OCI-LY7 (cell line): Measurements from ENCODE around the gene ANKS6. TPM values are rescaled to one million over a fixed set of nuclear protein-coding genes. Genes with fewer than 3 reads are reported as not detected.

Source experiments
- BruUV-seq: library from RNA; stranded (reverse); fragments of 400-500 nt; replicated peaks from 2 replicates; lab custom pipeline; 2021; lab: Mats Ljungman, UMichigan
- CTCF ChIA-PET: fragments of 300-600 bp; sonication (Branson Sonifier 250); formaldehyde crosslinking; loops from one replicate; lab custom pipeline; 2022; ENCODE audit warnings: antibody characterized with exemption; ENCODE audit not compliant: unreplicated experiment; lab: Charles Lee
- POLR2A ChIA-PET: fragments of 300-600 bp; sonication (Branson Sonifier 250); formaldehyde crosslinking; loops from one replicate; lab custom pipeline; 2022; ENCODE audit warnings: antibody characterized with exemption; lab: Charles Lee
- DNase-seq: peaks from one replicate; pipeline ENCODE4 v3.0.0-alpha.2; 2015; ENCODE audit warnings: low spot score
- H2AFZ ChIP-seq: fragments of 200-600 bp; sonication (generic), shearing (Covaris generic); 2 replicates; pipeline ENCODE4 v1.6.1; 2014; ENCODE audit warnings: mild to moderate bottlenecking, antibody characterized with exemption, low read length, moderate library complexity
- H3K27ac ChIP-seq: fragments of 200-600 bp; sonication (generic); 2 replicates; pipeline ENCODE4 v1.5.1; 2014; ENCODE audit warnings: mixed run types, low read depth, mild to moderate bottlenecking, moderate library complexity, low read length, inconsistent platforms; ENCODE audit not compliant: poor library complexity, severe bottlenecking
- H3K36me3 ChIP-seq: fragments of 200-600 bp; sonication (generic); 2 replicates; pipeline ENCODE4 v1.6.1; 2014; ENCODE audit warnings: mild to moderate bottlenecking, antibody characterized with exemption, low read length, moderate library complexity, mixed read lengths; ENCODE audit not compliant: insufficient read depth
- H3K4me1 ChIP-seq: fragments of 200-600 bp; sonication (generic); 2 replicates; pipeline ENCODE4 v1.5.1; 2014; ENCODE audit warnings: mild to moderate bottlenecking, low read length; ENCODE audit not compliant: insufficient read depth, poor library complexity, severe bottlenecking
- H3K4me2 ChIP-seq: fragments of 200-600 bp; sonication (generic); 2 replicates; pipeline ENCODE4 v1.6.1; 2014; ENCODE audit warnings: mild to moderate bottlenecking, low read length
- H3K4me3 ChIP-seq: fragments of 200-600 bp; sonication (generic); 2 replicates; pipeline ENCODE4 v1.5.1; 2014; ENCODE audit warnings: mild to moderate bottlenecking, low read depth, low read length; ENCODE audit not compliant: poor library complexity, severe bottlenecking
- H3K79me2 ChIP-seq: fragments of 200-600 bp; sonication (generic); 2 replicates; pipeline ENCODE4 v1.6.1; 2016; ENCODE audit warnings: low read depth, mild to moderate bottlenecking, low read length, moderate library complexity, mixed read lengths; ENCODE audit not compliant: insufficient read depth
- H3K9me2 ChIP-seq: fragments of 200-600 bp; sonication (generic); 2 replicates; pipeline ENCODE4 v1.6.1; 2016; ENCODE audit warnings: mild to moderate bottlenecking, low read length, mixed read lengths; ENCODE audit not compliant: insufficient read depth
- H3K9me3 ChIP-seq: fragments of 200-600 bp; sonication (generic); 2 replicates; pipeline ENCODE4 v1.6.1; 2014; ENCODE audit warnings: mild to moderate bottlenecking, mixed run types, low read length, mixed read lengths
- H4K20me1 ChIP-seq: fragments of 200-600 bp; sonication (generic); 2 replicates; pipeline ENCODE4 v1.6.1; 2014; ENCODE audit warnings: mild to moderate bottlenecking, antibody characterized with exemption, low read length, moderate library complexity, mixed read lengths; ENCODE audit not compliant: insufficient read depth
- EZH2phosphoT487 ChIP-seq: fragments of 200-600 bp; sonication (generic); IDR thresholded peaks from 2 replicates; pipeline ENCODE4 v1.6.1; 2018; ENCODE audit warnings: low read depth, borderline replicate concordance, mild to moderate bottlenecking, mixed run types, antibody characterized with exemption, low read length, moderate library complexity, mixed read lengths
- intact Hi-C: fragments of 100-400 bp; cut with micrococcal nuclease; formaldehyde crosslinking; loops from one replicate; pipeline ENCODE4 v1.10.0; 2022; ENCODE audit not compliant: unreplicated experiment
- total RNA-seq, 2 experiments: library from RNA; depleted of rRNA in 1 of 2; stranded (reverse); fragments of >200 nt in 1 of 2; shearing (Covaris generic) in 1 of 2; gene quantifications; 2 replicates each; pipeline ENCODE4 v1.2.3, GENCODE V29; 2014 to 2022
- TF ChIP-seq, protein P1 (sequence below): fragments of 200-600 bp; sonication (generic); conservative IDR thresholded peaks from 2 replicates; pipeline ENCODE4 v1.5.1; 2014; ENCODE audit warnings: mild to moderate bottlenecking, antibody characterized with exemption, low read length, moderate library complexity, mixed read lengths

ANKS6 gene
- total RNA-seq, 2 experiments from 2014 or later: 22.2 to 28.5 TPM

DNA sequence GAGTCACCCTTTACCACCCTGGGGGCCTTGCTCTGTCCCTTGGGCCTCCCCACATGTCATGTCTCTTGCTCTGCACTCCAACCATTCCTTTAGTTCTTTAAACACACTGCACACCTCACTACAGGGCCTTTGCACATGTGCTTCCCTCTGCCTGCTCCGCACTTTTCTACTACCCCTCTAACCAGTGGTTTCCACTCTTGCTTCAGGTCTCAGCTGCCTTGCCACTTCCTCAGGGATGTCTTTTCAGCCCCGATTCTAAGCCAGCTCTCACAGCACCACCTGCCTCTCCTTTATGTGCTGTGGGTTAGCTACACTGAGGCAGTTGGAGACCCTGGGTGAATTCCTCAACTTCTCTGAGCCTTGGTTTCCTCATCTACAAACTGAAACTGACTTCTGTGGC lies 53.0 kb downstream of the ANKS6 start:
- Histone ChIP-seq H4K20me1 (no peaks in the 10 kb centered on the region), H3K4me2 (no peak overlapping the region), H3K9me2 (no peaks in the 10 kb centered on the region), H3K36me3 (no peaks in the 10 kb centered on the region), H3K9me3 (no peaks in the 10 kb centered on the region), H3K27ac (no peak overlapping the region), H3K79me2 (no peaks in the 10 kb centered on the region), H3K4me3 (no peak overlapping the region), H3K4me1 (no peaks in the 10 kb centered on the region), H2AFZ (no peak overlapping the region)
- no TSS peak for BruUV-seq
- intact Hi-C loops: no loop called here
- POLR2A ChIA-PET: interaction anchor here (0.6 kb wide), 1 partner anchor 434 kb away, joined by 6 read pairs; no protein-coding TSS in a partner anchor
- DNase-seq: no peak
- CTCF ChIA-PET: no interaction called here
- TF ChIP-seq, protein P1, sequence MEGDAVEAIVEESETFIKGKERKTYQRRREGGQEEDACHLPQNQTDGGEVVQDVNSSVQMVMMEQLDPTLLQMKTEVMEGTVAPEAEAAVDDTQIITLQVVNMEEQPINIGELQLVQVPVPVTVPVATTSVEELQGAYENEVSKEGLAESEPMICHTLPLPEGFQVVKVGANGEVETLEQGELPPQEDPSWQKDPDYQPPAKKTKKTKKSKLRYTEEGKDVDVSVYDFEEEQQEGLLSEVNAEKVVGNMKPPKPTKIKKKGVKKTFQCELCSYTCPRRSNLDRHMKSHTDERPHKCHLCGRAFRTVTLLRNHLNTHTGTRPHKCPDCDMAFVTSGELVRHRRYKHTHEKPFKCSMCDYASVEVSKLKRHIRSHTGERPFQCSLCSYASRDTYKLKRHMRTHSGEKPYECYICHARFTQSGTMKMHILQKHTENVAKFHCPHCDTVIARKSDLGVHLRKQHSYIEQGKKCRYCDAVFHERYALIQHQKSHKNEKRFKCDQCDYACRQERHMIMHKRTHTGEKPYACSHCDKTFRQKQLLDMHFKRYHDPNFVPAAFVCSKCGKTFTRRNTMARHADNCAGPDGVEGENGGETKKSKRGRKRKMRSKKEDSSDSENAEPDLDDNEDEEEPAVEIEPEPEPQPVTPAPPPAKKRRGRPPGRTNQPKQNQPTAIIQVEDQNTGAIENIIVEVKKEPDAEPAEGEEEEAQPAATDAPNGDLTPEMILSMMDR: no peak
- TF ChIP-seq EZH2phosphoT487: no peak

DNA sequence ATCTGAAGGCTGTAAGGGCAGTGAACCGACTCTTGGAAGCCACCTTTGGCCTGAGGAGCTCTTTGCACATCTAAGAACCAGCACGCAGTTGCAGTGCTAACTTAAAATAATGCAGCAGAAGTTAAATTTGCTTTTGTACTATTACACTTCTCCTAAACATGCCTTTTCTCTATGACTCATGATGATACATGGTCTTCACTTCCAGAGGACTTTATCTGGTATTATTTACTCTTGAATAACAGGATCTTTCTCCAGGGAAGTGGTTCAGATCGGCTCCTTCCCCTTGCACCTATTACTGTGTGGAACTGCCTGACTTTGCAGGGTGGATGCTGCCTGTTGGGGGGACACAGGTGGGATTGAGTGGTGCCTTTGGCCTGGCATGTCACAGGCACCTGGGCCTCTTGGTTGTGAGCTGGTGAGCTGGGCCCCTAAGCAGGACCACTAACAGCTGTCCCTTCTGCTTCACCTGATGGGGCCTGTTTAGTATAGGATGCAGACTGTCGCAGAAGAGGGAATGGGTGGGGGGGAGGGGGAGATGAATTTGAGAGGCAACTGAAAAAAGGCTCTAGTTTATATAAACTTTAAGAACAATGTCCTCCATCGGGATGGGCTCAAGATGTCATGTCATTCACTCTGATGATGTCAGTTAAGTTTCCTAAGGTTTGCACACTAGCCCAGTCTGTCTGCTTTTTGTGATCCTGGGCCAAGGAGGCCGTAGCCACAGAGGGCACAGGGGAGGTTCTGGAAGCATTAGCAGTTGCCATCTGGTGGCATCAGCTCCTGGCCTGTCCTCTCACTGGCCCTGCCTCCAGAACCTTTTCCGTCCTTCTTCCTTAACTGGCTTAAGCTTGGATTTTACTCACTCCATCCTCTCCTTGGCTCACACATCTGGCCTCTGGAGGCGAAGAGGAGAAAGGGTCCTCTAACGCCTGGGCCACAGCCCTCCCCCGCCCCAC lies 53.8 kb downstream of the ANKS6 start:
- CTCF ChIA-PET: no interaction called here
- TF ChIP-seq, protein P1: no peak
- no peak for TF ChIP-seq EZH2phosphoT487
- Histone ChIP-seq H3K4me3 (no peak overlapping the region), H3K9me2 (no peaks in the 10 kb centered on the region), H3K79me2 (no peaks in the 10 kb centered on the region), H3K4me1 (no peaks in the 10 kb centered on the region), H4K20me1 (no peaks in the 10 kb centered on the region), H3K4me2 (no peak overlapping the region), H3K36me3 (no peaks in the 10 kb centered on the region), H3K9me3 (no peaks in the 10 kb centered on the region), H3K27ac (no peak overlapping the region), H2AFZ (no peak overlapping the region)
- no peak for DNase-seq
- no TSS peak for BruUV-seq
- POLR2A ChIA-PET: interaction anchor here (0.6 kb wide), 2 partner anchors 12 to 433 kb away, joined by 3 to 6 read pairs; no protein-coding TSS in a partner anchor
- intact Hi-C loops: no loop called here
